LNCAP (cell line): Measurements from ENCODE around the gene METTL3.

Source experiments
- CTCF ChIP-seq: fragments of 450-650 bp; IDR thresholded peaks from 2 replicates; pipeline ENCODE4 v1.5.1; 2017; ENCODE audit warnings: mild to moderate bottlenecking

The METTL3 gene

GRCh38 chr14:21523203-21523602 lies 12.1 kb upstream of the METTL3 start:
- no peak for TF ChIP-seq CTCF

- TF ChIP-seq CTCF = no peak
Measured at GRCh38 chr14:21521501-21521900, 10.4 kb upstream of the METTL3 start.

GRCh38 chr14:21520767-21521166 lies 9.6 kb upstream of the METTL3 start:
- no peak for TF ChIP-seq CTCF

GRCh38 chr14:21518725-21519124 lies 7.6 kb upstream of the METTL3 start:
- no peak for TF ChIP-seq CTCF

GRCh38 chr14:21514341-21514740 lies 3.2 kb upstream of the METTL3 start:
- TF ChIP-seq CTCF = no peak

- no peak for TF ChIP-seq CTCF
Measured at GRCh38 chr14:21509432-21510143, 1.6 kb downstream of the METTL3 start.

GRCh38 chr14:21506557-21506956 lies 4.6 kb downstream of the METTL3 start:
- no peak for TF ChIP-seq CTCF
